ENCODE data around the gene DPEP1.

- TF ChIP-seq CTCF (IDR thresholded peaks at IDR 0.05; ENCODE audit: low read depth, low read length) (no peak), EZH2phosphoT487 (IDR thresholded peaks at IDR 0.05; ENCODE audit: low read depth) (no peak)
Observed at GRCh38 chr16:89620406-89620841, 7.0 kb downstream of the DPEP1 start.
